GM12878 (cell line): ENCODE data around the gene SMOC1. TPM values are rescaled to one million over a fixed set of nuclear protein-coding genes. Genes with fewer than 3 reads are reported as not detected.

Experiments
- ATAC-seq: fragments of 200-7000 bp; cut with Tn5 transposase; 3 replicates; pipeline ENCODE4 v1.9.1; 2020; ENCODE audit warnings: mild to moderate bottlenecking, moderate library complexity
- BruUV-seq: library from RNA; stranded (reverse); fragments of 400-500 nt; replicated peaks from 2 replicates; lab custom pipeline; 2021; lab: Mats Ljungman, UMichigan
- CTCF ChIA-PET: fragments of 300-600 bp; sonication (Branson Sonifier 250); formaldehyde crosslinking; extraction: SDS; loops from one replicate; lab custom pipeline; 2021; ENCODE audit warnings: inconsistent platforms; lab: Yijun Ruan, JAX
- POLR2A ChIA-PET: fragments of 350-600 bp; formaldehyde crosslinking; extraction: SDS; loops from one replicate; lab custom pipeline; 2021; ENCODE audit warnings: inconsistent platforms; lab: Charles Lee
- RAD21 ChIA-PET: fragments of 300-600 bp; sonication (Branson Sonifier 250); formaldehyde crosslinking; loops from one replicate; lab custom pipeline; 2023; ENCODE audit warnings: antibody characterized with exemption; ENCODE audit not compliant: unreplicated experiment; lab: Charles Lee
- SMC1A ChIA-PET: fragments of 300-600 bp; sonication (Branson Sonifier 250); formaldehyde crosslinking; loops from one replicate; lab custom pipeline; 2023; ENCODE audit not compliant: unreplicated experiment, uncharacterized antibody; lab: Charles Lee
- DNase-seq: peaks from one replicate; pipeline ENCODE4 v3.0.0-alpha.2; 2011; ENCODE audit warnings: low read depth, low spot score
- FAIRE-seq: peaks from 3 replicates; lab custom pipeline; 2011; peaks lifted over from hg19 to GRCh38; lab: Jason Lieb, UNC
- H2AFZ ChIP-seq: 2 replicates; pipeline ENCODE4 v1.6.0; 2011; ENCODE audit warnings: low read depth, low read length, control low read depth; ENCODE audit not compliant: control insufficient read depth
- H3K27ac ChIP-seq: 2 replicates; pipeline ENCODE4 v1.5.1; 2011; ENCODE audit warnings: control low read depth; ENCODE audit not compliant: control insufficient read depth, insufficient read depth
- H3K27me3 ChIP-seq, 2 experiments: replicated peaks in 1 of 2; 2 replicates each; pipeline versions ENCODE4 v1.6.0 to v1.6.1; 2011; ENCODE audit warnings: low read length in 1 of 2; ENCODE audit not compliant: control insufficient read depth in 2 of 2, insufficient read depth in 2 of 2
- H3K36me3 ChIP-seq, 2 experiments: 2 replicates each; pipeline ENCODE4 v1.5.1; 2011; ENCODE audit warnings: low read length in 1 of 2; ENCODE audit not compliant: control insufficient read depth in 2 of 2, insufficient read depth in 2 of 2
- H3K4me1 ChIP-seq: 2 replicates; pipeline ENCODE4 v1.6.1; 2011; ENCODE audit warnings: mild to moderate bottlenecking, low read length, moderate library complexity, mixed read lengths; ENCODE audit not compliant: control insufficient read depth, insufficient read depth
- H3K4me2 ChIP-seq: 2 replicates; pipeline ENCODE4 v1.6.0; 2011; ENCODE audit warnings: control low read depth; ENCODE audit not compliant: control insufficient read depth, insufficient read depth
- H3K4me3 ChIP-seq: fragments of 200-600 bp; sonication (generic); 2 replicates; pipeline ENCODE4 v1.5.1; 2016
- H3K79me2 ChIP-seq: 2 replicates; pipeline ENCODE4 v1.6.0; 2011; ENCODE audit warnings: low read length; ENCODE audit not compliant: control insufficient read depth, insufficient read depth
- H3K9ac ChIP-seq: 2 replicates; pipeline ENCODE4 v1.8.0; 2011; ENCODE audit warnings: low read length, control low read depth, mixed read lengths; ENCODE audit not compliant: control insufficient read depth, insufficient read depth
- H3K9me3 ChIP-seq: replicated peaks from 3 replicates; pipeline ENCODE4 v1.5.1; 2011; ENCODE audit warnings: mild to moderate bottlenecking, low read length; ENCODE audit not compliant: control insufficient read depth, insufficient read depth
- H4K20me1 ChIP-seq: 2 replicates; pipeline ENCODE4 v1.6.0; 2011; ENCODE audit not compliant: control insufficient read depth, insufficient read depth
- ATF7 ChIP-seq: fragments of 450-650 bp; IDR thresholded peaks from 2 replicates; pipeline ENCODE4 v1.6.1; 2016; ENCODE audit warnings: low read depth, mild to moderate bottlenecking
- BCL11A ChIP-seq: IDR thresholded peaks from 2 replicates; pipeline ENCODE4 v1.6.1; 2011; ENCODE audit warnings: low read depth, low read length
- POLR2A ChIP-seq: IDR thresholded peaks from 2 replicates; pipeline ENCODE4 v1.6.1; 2011; ENCODE audit warnings: low read depth, mild to moderate bottlenecking, low read length
- POLR2AphosphoS2 ChIP-seq: IDR thresholded peaks from 2 replicates; pipeline ENCODE4 v1.6.1; 2011; ENCODE audit warnings: low read depth, mild to moderate bottlenecking, low read length, improper control_type of control experiment, moderate library complexity
- RBBP5 ChIP-seq: fragments of 200-600 bp; sonication (generic); conservative IDR thresholded peaks from 2 replicates; pipeline ENCODE4 v1.6.1; 2016
- RELA ChIP-seq: fragments of 450-650 bp; IDR thresholded peaks from 2 replicates; pipeline ENCODE4 v1.8.0; 2014; ENCODE audit warnings: borderline replicate concordance; ENCODE audit not compliant: partially characterized antibody
- ZNF207 ChIP-seq: fragments of 450-650 bp; IDR thresholded peaks from 2 replicates; pipeline ENCODE4 v1.6.1; 2014; ENCODE audit warnings: antibody characterized with exemption, mild to moderate bottlenecking, borderline replicate concordance
- WGBS: methylation state at CpG from one replicate; pipeline ENCODE4 v1.1.6; 2016; ENCODE audit warnings: low lambda C conversion rate; ENCODE audit not compliant: insufficient replicate concordance, insufficient coverage; ENCODE audit errors: missing lambda C conversion rate; 5-methylcytosine and 5-hydroxymethylcytosine counted together
- in situ Hi-C: fragments of 300-500 bp; cut with MboI; formaldehyde crosslinking; loops from 9 replicates; pipeline ENCODE4 v1.14.3; 2018; ENCODE audit warnings: mixed read lengths
- intact Hi-C: fragments of 100-400 bp; cut with micrococcal nuclease; formaldehyde crosslinking; loops from one replicate; pipeline ENCODE4 v1.14.2; 2022; ENCODE audit not compliant: unreplicated experiment
- polyA plus RNA-seq, 11 experiments: library from polyadenylated mRNA; depleted of rRNA in 4 of 11; unstranded in 6 of 11; stranded (reverse) in 5 of 11; fragments of >200 nt; fragmentation: Nextera tagmentation in 4 of 11; fragmentation: Illumina TruSeq in 1 of 11; extraction: Ambion mirVana in 4 of 11; extraction: Trizol in 1 of 11; gene quantifications; 1 replicate in 1 of 11; 2 replicates in 10 of 11; pipeline versions ENCODE4 v1.2.1 to v1.2.3, GENCODE V29; 2011 to 2016; ENCODE audit warnings: inconsistent platforms in 2 of 11, missing spikeins in 2 of 11, low read depth in 1 of 11
- total RNA-seq, 4 experiments: library from RNA; depleted of rRNA in 3 of 4; stranded (reverse); fragments of >200 nt in 3 of 4; fragmentation: Illumina TruSeq in 1 of 4; extraction: Trizol in 1 of 4; gene quantifications; 2 replicates each; pipeline versions ENCODE4 v1.2.1 to v1.2.3, GENCODE V29; 2013 to 2021
- TF ChIP-seq, protein P1 (sequence below): IDR thresholded peaks from 2 replicates; pipeline ENCODE4 v1.6.1; 2012; ENCODE audit warnings: low read length, inconsistent platforms
- TF ChIP-seq, protein P2 (sequence below): fragments of 450-650 bp; conservative IDR thresholded peaks from 2 replicates; pipeline ENCODE4 v1.6.1; 2017; ENCODE audit warnings: mild to moderate bottlenecking, moderate library complexity
- TF ChIP-seq, protein P3 (sequence below): fragments of 150-350 bp; IDR thresholded peaks from 2 replicates; pipeline ENCODE4 v1.6.1; 2016; ENCODE audit warnings: low read depth, low read length

Gene SMOC1
- total and polyA plus RNA-seq, 10 of the 15 experiments (the other 5 are each of a cell fraction or from before 2014, with no cell fraction given) = 0.03 to 0.26 (median 0.14) TPM; not detected in 7

DNA sequence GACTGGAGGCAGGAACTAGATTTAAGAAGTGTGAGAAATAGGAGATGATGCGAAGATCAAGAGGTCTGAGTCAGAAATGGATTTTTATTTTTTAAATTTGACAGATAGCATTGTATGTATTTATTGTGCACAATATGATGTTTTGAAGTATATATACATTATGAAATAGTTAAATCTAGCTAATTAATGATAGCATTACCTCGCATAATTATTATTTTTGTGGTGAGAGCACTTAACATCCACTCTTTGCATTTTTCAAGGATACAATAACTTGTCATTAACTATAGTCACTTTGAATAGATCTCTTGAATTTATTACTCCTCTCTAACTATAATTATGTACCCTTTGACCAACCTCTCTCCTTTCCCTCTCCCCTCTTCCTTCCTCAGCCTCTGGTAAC is 3.7 kb downstream of the SMOC1 start:
- Histone ChIP-seq H3K36me3 (no peaks in the 10 kb centered on the region), H3K79me2 (no peaks in the 10 kb centered on the region), H3K27me3 (peaks cover 7 to 8% of the 10 kb centered on the region in 2 experiments), H3K9me3 (no peaks in the 10 kb centered on the region), H3K4me3 (no peak overlapping the region), H3K4me2 (no peak overlapping the region), H3K27ac (no peak overlapping the region), H3K9ac (no peak overlapping the region), H2AFZ (no peak overlapping the region), H3K4me1 (no peaks in the 10 kb centered on the region), H4K20me1 (no peaks in the 10 kb centered on the region)
- ATAC-seq (no peak), FAIRE-seq (no peak), DNase-seq (no peak)
- in situ Hi-C loops (no loop called here), intact Hi-C loops (no loop called here)
- WGBS = 0% methylated on average over 2 of the region's 2 CpGs
- RAD21 ChIA-PET = no interaction called here
- no TSS peak for BruUV-seq
- POLR2A ChIA-PET = no interaction called here
- SMC1A ChIA-PET = no interaction called here
- CTCF ChIA-PET = interaction anchor here (3.1 kb wide), 1 partner anchor 146 kb away, joined by 14 read pairs; no protein-coding TSS in a partner anchor
- TF ChIP-seq RELA = no peak
- TF ChIP-seq, protein P1, sequence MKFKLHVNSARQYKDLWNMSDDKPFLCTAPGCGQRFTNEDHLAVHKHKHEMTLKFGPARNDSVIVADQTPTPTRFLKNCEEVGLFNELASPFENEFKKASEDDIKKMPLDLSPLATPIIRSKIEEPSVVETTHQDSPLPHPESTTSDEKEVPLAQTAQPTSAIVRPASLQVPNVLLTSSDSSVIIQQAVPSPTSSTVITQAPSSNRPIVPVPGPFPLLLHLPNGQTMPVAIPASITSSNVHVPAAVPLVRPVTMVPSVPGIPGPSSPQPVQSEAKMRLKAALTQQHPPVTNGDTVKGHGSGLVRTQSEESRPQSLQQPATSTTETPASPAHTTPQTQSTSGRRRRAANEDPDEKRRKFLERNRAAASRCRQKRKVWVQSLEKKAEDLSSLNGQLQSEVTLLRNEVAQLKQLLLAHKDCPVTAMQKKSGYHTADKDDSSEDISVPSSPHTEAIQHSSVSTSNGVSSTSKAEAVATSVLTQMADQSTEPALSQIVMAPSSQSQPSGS = no peak
- no peak for TF ChIP-seq POLR2AphosphoS2
- TF ChIP-seq RBBP5 = no peak
- TF ChIP-seq ATF7 = no peak
- TF ChIP-seq POLR2A = no peak
- TF ChIP-seq, protein P2, sequence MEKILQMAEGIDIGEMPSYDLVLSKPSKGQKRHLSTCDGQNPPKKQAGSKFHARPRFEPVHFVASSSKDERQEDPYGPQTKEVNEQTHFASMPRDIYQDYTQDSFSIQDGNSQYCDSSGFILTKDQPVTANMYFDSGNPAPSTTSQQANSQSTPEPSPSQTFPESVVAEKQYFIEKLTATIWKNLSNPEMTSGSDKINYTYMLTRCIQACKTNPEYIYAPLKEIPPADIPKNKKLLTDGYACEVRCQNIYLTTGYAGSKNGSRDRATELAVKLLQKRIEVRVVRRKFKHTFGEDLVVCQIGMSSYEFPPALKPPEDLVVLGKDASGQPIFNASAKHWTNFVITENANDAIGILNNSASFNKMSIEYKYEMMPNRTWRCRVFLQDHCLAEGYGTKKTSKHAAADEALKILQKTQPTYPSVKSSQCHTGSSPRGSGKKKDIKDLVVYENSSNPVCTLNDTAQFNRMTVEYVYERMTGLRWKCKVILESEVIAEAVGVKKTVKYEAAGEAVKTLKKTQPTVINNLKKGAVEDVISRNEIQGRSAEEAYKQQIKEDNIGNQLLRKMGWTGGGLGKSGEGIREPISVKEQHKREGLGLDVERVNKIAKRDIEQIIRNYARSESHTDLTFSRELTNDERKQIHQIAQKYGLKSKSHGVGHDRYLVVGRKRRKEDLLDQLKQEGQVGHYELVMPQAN = no peak
- no peak for TF ChIP-seq BCL11A
- TF ChIP-seq ZNF207 = no peak
- TF ChIP-seq, protein P3, sequence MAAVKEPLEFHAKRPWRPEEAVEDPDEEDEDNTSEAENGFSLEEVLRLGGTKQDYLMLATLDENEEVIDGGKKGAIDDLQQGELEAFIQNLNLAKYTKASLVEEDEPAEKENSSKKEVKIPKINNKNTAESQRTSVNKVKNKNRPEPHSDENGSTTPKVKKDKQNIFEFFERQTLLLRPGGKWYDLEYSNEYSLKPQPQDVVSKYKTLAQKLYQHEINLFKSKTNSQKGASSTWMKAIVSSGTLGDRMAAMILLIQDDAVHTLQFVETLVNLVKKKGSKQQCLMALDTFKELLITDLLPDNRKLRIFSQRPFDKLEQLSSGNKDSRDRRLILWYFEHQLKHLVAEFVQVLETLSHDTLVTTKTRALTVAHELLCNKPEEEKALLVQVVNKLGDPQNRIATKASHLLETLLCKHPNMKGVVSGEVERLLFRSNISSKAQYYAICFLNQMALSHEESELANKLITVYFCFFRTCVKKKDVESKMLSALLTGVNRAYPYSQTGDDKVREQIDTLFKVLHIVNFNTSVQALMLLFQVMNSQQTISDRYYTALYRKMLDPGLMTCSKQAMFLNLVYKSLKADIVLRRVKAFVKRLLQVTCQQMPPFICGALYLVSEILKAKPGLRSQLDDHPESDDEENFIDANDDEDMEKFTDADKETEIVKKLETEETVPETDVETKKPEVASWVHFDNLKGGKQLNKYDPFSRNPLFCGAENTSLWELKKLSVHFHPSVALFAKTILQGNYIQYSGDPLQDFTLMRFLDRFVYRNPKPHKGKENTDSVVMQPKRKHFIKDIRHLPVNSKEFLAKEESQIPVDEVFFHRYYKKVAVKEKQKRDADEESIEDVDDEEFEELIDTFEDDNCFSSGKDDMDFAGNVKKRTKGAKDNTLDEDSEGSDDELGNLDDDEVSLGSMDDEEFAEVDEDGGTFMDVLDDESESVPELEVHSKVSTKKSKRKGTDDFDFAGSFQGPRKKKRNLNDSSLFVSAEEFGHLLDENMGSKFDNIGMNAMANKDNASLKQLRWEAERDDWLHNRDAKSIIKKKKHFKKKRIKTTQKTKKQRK = no peak
